ENCODE results near the gene NRN1. TPM values are rescaled to one million over a fixed set of nuclear protein-coding genes. Genes with fewer than 3 reads are reported as not detected.

NRN1 gene
- total RNA-seq, 1 donor from 2014 or later: 0.82 TPM

- Histone ChIP-seq H2AFZ (ENCODE audit: low read depth, low read length) (no peak overlapping the region), H3K27ac (ENCODE audit: low read depth, low read length) (no peak overlapping the region), H4K20me1 (ENCODE audit: insufficient read depth, low read length) (no peaks in the 10 kb centered on the region), H3K4me1 (ENCODE audit: insufficient read depth, low read length) (no peaks in the 10 kb centered on the region), H3K4me3 (ENCODE audit: insufficient read depth, low read depth, low read length) (no peak overlapping the region), H3K27me3 (ENCODE audit: insufficient read depth, low read length) (no peaks in the 10 kb centered on the region), H3K9me3 (ENCODE audit: insufficient read depth, low read depth, low read length) (no peaks in the 10 kb centered on the region), H3K79me2 (ENCODE audit: insufficient read depth, low read length) (no peaks in the 10 kb centered on the region), H3K4me2 (ENCODE audit: low read length) (no peak overlapping the region), H3K9ac (ENCODE audit: low read length) (no peak overlapping the region), H3K36me3 (ENCODE audit: insufficient read depth, low read length) (no peaks in the 10 kb centered on the region)
- Mint-ChIP-seq H3K27ac (ENCODE audit: unreplicated experiment) (no peak overlapping the region), H3K27me3 (ENCODE audit: low read depth, unreplicated experiment) (peaks cover 20% of the 10 kb centered on the region), H3K4me3 (ENCODE audit: unreplicated experiment) (no peak overlapping the region), H3K4me1 (ENCODE audit: low read depth, unreplicated experiment) (peaks cover 7% of the 10 kb centered on the region), H3K36me3 (ENCODE audit: low read depth, unreplicated experiment) (no peaks in the 10 kb centered on the region), H3K9me3 (ENCODE audit: unreplicated experiment) (no peaks in the 10 kb centered on the region)
- no peak for TF ChIP-seq CTCF (IDR thresholded peaks at IDR 0.05; ENCODE audit: insufficient read depth, low read depth, low read length)
- TF ChIP-seq EZH2 (IDR thresholded peaks at IDR 0.05; ENCODE audit: insufficient read depth, low read length): no peak
- FAIRE-seq (peak; percentile 60), DNase-seq (ENCODE audit: low read depth) (peak; percentile 22)
Measured at GRCh38 chr6:5979650-5980420, 26.9 kb downstream of the NRN1 start.

GRCh38 chr6:5976811-5977210 lies 29.9 kb downstream of the NRN1 start:
- Histone ChIP-seq H3K79me2 (ENCODE audit: insufficient read depth, low read length) (no peaks in the 10 kb centered on the region), H3K4me2 (ENCODE audit: low read length) (no peak overlapping the region), H3K4me1 (ENCODE audit: insufficient read depth, low read length) (no peaks in the 10 kb centered on the region), H3K27me3 (ENCODE audit: insufficient read depth, low read length) (no peaks in the 10 kb centered on the region), H2AFZ (ENCODE audit: low read depth, low read length) (no peak overlapping the region), H4K20me1 (ENCODE audit: insufficient read depth, low read length) (no peaks in the 10 kb centered on the region), H3K4me3 (ENCODE audit: insufficient read depth, low read depth, low read length) (no peak overlapping the region), H3K27ac (ENCODE audit: low read depth, low read length) (no peak overlapping the region), H3K9me3 (ENCODE audit: insufficient read depth, low read depth, low read length) (no peaks in the 10 kb centered on the region), H3K36me3 (ENCODE audit: insufficient read depth, low read length) (no peaks in the 10 kb centered on the region), H3K9ac (ENCODE audit: low read length) (no peak overlapping the region)
- DNase-seq (ENCODE audit: low read depth) (no peak), FAIRE-seq (no peak)
- H3K4me1 Mint-ChIP-seq (ENCODE audit: low read depth, unreplicated experiment): peaks cover 7% of the 10 kb centered on the region
- no peak overlapping the region for H3K27ac Mint-ChIP-seq (ENCODE audit: unreplicated experiment)
- peaks cover 16% of the 10 kb centered on the region for H3K27me3 Mint-ChIP-seq (ENCODE audit: low read depth, unreplicated experiment)
- no peaks in the 10 kb centered on the region for H3K36me3 Mint-ChIP-seq (ENCODE audit: low read depth, unreplicated experiment)
- TF ChIP-seq EZH2 (IDR thresholded peaks at IDR 0.05; ENCODE audit: insufficient read depth, low read length) (no peak), CTCF (IDR thresholded peaks at IDR 0.05; ENCODE audit: insufficient read depth, low read depth, low read length) (no peak)
- H3K4me3 Mint-ChIP-seq (ENCODE audit: unreplicated experiment): no peak overlapping the region
- no peaks in the 10 kb centered on the region for H3K9me3 Mint-ChIP-seq (ENCODE audit: unreplicated experiment)
